Esophagus squamous epithelium (tissue), 4 donors: ENCODE measurements around the gene ACTA1.
"Not testable (repeated sequence)": the region's sequence is repeated elsewhere in the genome, so short reads cannot be mapped to it uniquely, and the experiment has no call there.

Experiments used
- POLR2A ChIP-seq, 4 donors: fragments of 450-650 bp; IDR thresholded peaks; one replicate each; pipeline ENCODE4 v1.6.1; 2017; ENCODE audit warnings: antibody characterized with exemption in 4 of 4, mild to moderate bottlenecking in 4 of 4, moderate library complexity in 3 of 4
- TF ChIP-seq, protein P1 (sequence below), 6 experiments: fragments of 450-650 bp in 4 of 6; fragments of 200-600 bp in 2 of 6; sonication (generic) in 2 of 6; IDR thresholded peaks; one replicate each; pipeline ENCODE4 v1.5.1; 2016 to 2019; ENCODE audit warnings: antibody characterized with exemption in 6 of 6, mild to moderate bottlenecking in 4 of 6, moderate library complexity in 4 of 6

DNA sequence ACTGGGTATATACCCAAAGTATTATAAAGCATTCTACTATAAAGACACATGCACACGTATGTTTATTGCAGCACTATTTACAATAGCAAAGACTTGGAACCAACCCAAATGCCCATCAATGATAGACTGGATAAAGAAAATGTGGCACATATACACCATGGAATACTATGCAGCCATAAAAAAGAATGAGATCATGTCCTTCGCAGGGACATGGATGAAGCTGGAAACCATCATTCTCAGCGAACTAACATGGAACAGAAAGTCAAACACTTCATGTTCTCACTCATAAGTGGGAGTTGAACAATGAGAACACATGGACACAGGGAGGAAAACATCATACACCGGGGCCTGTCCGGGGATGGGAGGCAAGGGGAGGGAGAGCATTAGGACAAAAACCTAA, 39.4 kb downstream of the ACTA1 start:
- not testable (repeated sequence) for TF ChIP-seq POLR2A (IDR thresholded peaks at IDR 0.05)
- TF ChIP-seq, protein P1, sequence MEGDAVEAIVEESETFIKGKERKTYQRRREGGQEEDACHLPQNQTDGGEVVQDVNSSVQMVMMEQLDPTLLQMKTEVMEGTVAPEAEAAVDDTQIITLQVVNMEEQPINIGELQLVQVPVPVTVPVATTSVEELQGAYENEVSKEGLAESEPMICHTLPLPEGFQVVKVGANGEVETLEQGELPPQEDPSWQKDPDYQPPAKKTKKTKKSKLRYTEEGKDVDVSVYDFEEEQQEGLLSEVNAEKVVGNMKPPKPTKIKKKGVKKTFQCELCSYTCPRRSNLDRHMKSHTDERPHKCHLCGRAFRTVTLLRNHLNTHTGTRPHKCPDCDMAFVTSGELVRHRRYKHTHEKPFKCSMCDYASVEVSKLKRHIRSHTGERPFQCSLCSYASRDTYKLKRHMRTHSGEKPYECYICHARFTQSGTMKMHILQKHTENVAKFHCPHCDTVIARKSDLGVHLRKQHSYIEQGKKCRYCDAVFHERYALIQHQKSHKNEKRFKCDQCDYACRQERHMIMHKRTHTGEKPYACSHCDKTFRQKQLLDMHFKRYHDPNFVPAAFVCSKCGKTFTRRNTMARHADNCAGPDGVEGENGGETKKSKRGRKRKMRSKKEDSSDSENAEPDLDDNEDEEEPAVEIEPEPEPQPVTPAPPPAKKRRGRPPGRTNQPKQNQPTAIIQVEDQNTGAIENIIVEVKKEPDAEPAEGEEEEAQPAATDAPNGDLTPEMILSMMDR (IDR thresholded peaks at IDR 0.05), result not testable (repeated sequence)
